Measurements from ENCODE around the gene BROX. TPM values are rescaled to one million over a fixed set of nuclear protein-coding genes. Genes with fewer than 3 reads are reported as not detected.

Gene BROX
- total RNA-seq, 1 donor from 2014 or later = 44.2 TPM

GRCh38 chr1:222702210-222702609 is 10.2 kb upstream of the BROX start:
- intact Hi-C loops (cut with DNase I) = no loop called here
- Histone ChIP-seq H3K27ac (no peak overlapping the region), H3K4me3 (no peak overlapping the region), H3K9me3 (no peaks in the 10 kb centered on the region), H3K4me1 (no peaks in the 10 kb centered on the region), H3K36me3 (peaks cover 39% of the 10 kb centered on the region), H3K27me3 (no peaks in the 10 kb centered on the region)
- ATAC-seq (no peak), DNase-seq (no peak)
- TF ChIP-seq, protein P1, sequence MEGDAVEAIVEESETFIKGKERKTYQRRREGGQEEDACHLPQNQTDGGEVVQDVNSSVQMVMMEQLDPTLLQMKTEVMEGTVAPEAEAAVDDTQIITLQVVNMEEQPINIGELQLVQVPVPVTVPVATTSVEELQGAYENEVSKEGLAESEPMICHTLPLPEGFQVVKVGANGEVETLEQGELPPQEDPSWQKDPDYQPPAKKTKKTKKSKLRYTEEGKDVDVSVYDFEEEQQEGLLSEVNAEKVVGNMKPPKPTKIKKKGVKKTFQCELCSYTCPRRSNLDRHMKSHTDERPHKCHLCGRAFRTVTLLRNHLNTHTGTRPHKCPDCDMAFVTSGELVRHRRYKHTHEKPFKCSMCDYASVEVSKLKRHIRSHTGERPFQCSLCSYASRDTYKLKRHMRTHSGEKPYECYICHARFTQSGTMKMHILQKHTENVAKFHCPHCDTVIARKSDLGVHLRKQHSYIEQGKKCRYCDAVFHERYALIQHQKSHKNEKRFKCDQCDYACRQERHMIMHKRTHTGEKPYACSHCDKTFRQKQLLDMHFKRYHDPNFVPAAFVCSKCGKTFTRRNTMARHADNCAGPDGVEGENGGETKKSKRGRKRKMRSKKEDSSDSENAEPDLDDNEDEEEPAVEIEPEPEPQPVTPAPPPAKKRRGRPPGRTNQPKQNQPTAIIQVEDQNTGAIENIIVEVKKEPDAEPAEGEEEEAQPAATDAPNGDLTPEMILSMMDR (IDR thresholded peaks at IDR 0.05) = no peak

DNA sequence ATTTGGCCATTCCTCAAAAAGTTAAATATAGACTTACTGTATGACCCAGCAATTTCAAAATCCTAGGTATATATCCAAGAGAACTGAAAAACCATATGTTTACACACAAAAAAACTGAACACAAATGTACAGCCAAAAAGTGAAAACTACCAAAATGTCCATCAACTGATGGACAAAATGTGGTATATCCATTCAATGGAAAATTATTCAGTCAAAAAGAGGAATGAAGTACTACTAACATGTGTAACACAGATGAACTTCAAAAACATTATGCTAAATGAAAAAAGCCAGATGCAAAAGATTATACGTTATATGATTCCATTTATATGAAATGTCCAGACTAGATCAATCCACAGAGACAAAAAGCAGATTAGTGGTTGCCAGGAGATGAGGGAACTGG is 8.1 kb upstream of the BROX start:
- Histone ChIP-seq H3K4me3 (no peak overlapping the region), H3K27me3 (no peaks in the 10 kb centered on the region), H3K36me3 (peaks cover 34% of the 10 kb centered on the region), H3K27ac (no peak overlapping the region), H3K4me1 (no peaks in the 10 kb centered on the region), H3K9me3 (no peaks in the 10 kb centered on the region)
- ATAC-seq = no peak
- intact Hi-C loops (cut with DNase I) = no loop called here
- TF ChIP-seq, protein P1 (IDR thresholded peaks at IDR 0.05) = no peak
- DNase-seq = no peak

DNA sequence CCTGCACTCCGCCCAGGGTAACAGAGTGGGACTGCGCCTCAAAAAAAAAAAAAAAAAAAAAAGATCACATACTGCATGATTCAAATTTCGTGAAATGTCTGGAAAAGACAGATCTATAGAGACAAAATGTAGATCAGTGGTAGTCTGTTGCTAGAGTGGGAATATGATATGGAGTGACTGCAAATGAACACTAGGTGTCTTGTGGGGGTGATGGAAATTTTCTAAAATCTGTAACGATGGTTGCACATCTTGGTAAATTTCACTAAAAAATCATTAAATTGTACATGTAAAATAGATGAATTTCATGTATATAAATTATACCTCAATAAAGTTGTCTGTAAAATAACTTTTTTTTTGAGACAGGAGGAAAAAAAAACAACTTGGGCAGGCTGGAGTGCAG is 5.5 kb upstream of the BROX start:
- peaks cover 14% of the 10 kb centered on the region for H3K4me1 ChIP-seq
- H3K9me3 ChIP-seq = no peaks in the 10 kb centered on the region
- no peak for DNase-seq
- TF ChIP-seq, protein P1 (IDR thresholded peaks at IDR 0.05) = no peak
- no peaks in the 10 kb centered on the region for H3K27me3 ChIP-seq
- no peak overlapping the region for H3K27ac ChIP-seq
- intact Hi-C loops (cut with DNase I) = no loop called here
- H3K4me3 ChIP-seq = no peak overlapping the region
- peaks cover 12% of the 10 kb centered on the region for H3K36me3 ChIP-seq
- no peak for ATAC-seq

GRCh38 chr1:222709700-222710153 is 2.6 kb upstream of the BROX start:
- no peaks in the 10 kb centered on the region for H3K36me3 ChIP-seq
- peak overlapping the region; percentile 96 for H3K4me3 ChIP-seq
- H3K27me3 ChIP-seq = no peaks in the 10 kb centered on the region
- no peak for DNase-seq
- peak overlapping the region; percentile 99 for H3K27ac ChIP-seq
- peaks cover 21% of the 10 kb centered on the region for H3K4me1 ChIP-seq
- intact Hi-C loops (cut with DNase I) = no loop called here
- no peaks in the 10 kb centered on the region for H3K9me3 ChIP-seq
- no peak for ATAC-seq
- TF ChIP-seq, protein P1 (IDR thresholded peaks at IDR 0.05) = no peak

- Histone ChIP-seq H3K36me3 (peaks cover 17% of the 10 kb centered on the region), H3K4me1 (peaks cover 22% of the 10 kb centered on the region), H3K27ac (peak overlapping the region; percentile 99), H3K4me3 (peak overlapping the region; percentile 96), H3K9me3 (no peaks in the 10 kb centered on the region), H3K27me3 (no peaks in the 10 kb centered on the region)
- intact Hi-C loops (cut with DNase I) = no loop called here
- TF ChIP-seq, protein P1 (IDR thresholded peaks at IDR 0.05) = no peak
- ATAC-seq = peak; percentile 40
- DNase-seq = peak; percentile 74
Observed at GRCh38 chr1:222711319-222712252, 778 bp upstream of the BROX start.
